Endothelial cell of umbilical vein (primary cell): ENCODE data around the gene CSNK1E. TPM values are rescaled to one million over a fixed set of nuclear protein-coding genes. Genes with fewer than 3 reads are reported as not detected.

Source experiments
- BruUV-seq: library from RNA; stranded (reverse); fragments of 400-500 nt; replicated peaks from 2 replicates; lab custom pipeline; 2021; lab: Mats Ljungman, UMichigan
- CTCF ChIA-PET: fragments of 300-600, 350-600 bp; sonication (Branson Sonifier 250); formaldehyde crosslinking; loops from one replicate; lab custom pipeline; 2021; ENCODE audit warnings: antibody characterized with exemption, inconsistent platforms; lab: Charles Lee
- POLR2A ChIA-PET: fragments of 300-600, 350-600 bp; sonication (Branson Sonifier 250); formaldehyde crosslinking; loops from one replicate; lab custom pipeline; 2021; ENCODE audit warnings: antibody characterized with exemption, inconsistent platforms; lab: Charles Lee
- DNase-seq: peaks from one replicate; pipeline ENCODE4 v3.0.0-alpha.2; 2011; ENCODE audit warnings: low read depth, low spot score
- FAIRE-seq: peaks from 2 replicates; lab custom pipeline; 2011; peaks lifted over from hg19 to GRCh38; lab: Jason Lieb, UNC
- H2AFZ ChIP-seq: 2 replicates; pipeline ENCODE4 v1.6.0; 2012; ENCODE audit warnings: low read depth, low read length, control low read depth, inconsistent platforms
- H3K27ac ChIP-seq: 2 replicates; pipeline ENCODE4 v1.5.1; 2011; ENCODE audit warnings: low read depth, mild to moderate bottlenecking, control low read depth, low read length, moderate library complexity; ENCODE audit not compliant: insufficient read depth
- H3K27me3 ChIP-seq, 2 experiments: 2 replicates each; pipeline versions ENCODE4 v1.6.0 to v1.6.1; 2011; ENCODE audit warnings: low read length in 2 of 2, mixed read lengths in 1 of 2; ENCODE audit not compliant: control insufficient read depth in 2 of 2, insufficient read depth in 2 of 2
- H3K36me3 ChIP-seq, 2 experiments: 2 replicates in 1 of 2; 3 replicates in 1 of 2; pipeline ENCODE4 v1.5.1; 2011; ENCODE audit warnings: low read length in 2 of 2, mild to moderate bottlenecking in 1 of 2, moderate library complexity in 1 of 2; ENCODE audit not compliant: control insufficient read depth in 2 of 2, insufficient read depth in 2 of 2; ENCODE audit errors: extremely low read depth in 1 of 2
- H3K4me1 ChIP-seq: 3 replicates; pipeline ENCODE4 v1.5.1; 2011; ENCODE audit warnings: mild to moderate bottlenecking, low read length; ENCODE audit not compliant: control insufficient read depth, insufficient read depth; ENCODE audit errors: extremely low read depth
- H3K4me2 ChIP-seq: 2 replicates; pipeline ENCODE4 v1.6.1; 2011; ENCODE audit warnings: low read length, control low read depth, mixed read lengths; ENCODE audit not compliant: insufficient read depth
- H3K4me3 ChIP-seq, 3 experiments: fragments of 200-600 bp in 1 of 3; sonication (generic), shearing (Covaris generic) in 1 of 3; replicated peaks in 1 of 3; 2 replicates each; pipeline ENCODE4 v1.5.1; 2011 to 2016; ENCODE audit warnings: control low read depth in 3 of 3, low read length in 3 of 3, mild to moderate bottlenecking in 2 of 3, inconsistent platforms in 1 of 3, low read depth in 1 of 3, moderate library complexity in 1 of 3; ENCODE audit not compliant: insufficient read depth in 1 of 3
- H3K79me2 ChIP-seq: 2 replicates; pipeline ENCODE4 v1.6.0; 2012; ENCODE audit warnings: low read length, inconsistent platforms; ENCODE audit not compliant: control insufficient read depth, insufficient read depth
- H3K9ac ChIP-seq: replicated peaks from 2 replicates; pipeline ENCODE3; 2011; ENCODE audit warnings: low read length, control low read depth; ENCODE audit not compliant: insufficient read depth; ENCODE audit errors: extremely low read depth
- H3K9me1 ChIP-seq: replicated peaks from 3 replicates; pipeline ENCODE4 v1.6.0; 2011; ENCODE audit warnings: mild to moderate bottlenecking, low read length; ENCODE audit not compliant: control insufficient read depth, insufficient read depth; ENCODE audit errors: extremely low read depth
- H3K9me3 ChIP-seq: replicated peaks from 2 replicates; pipeline ENCODE4 v1.5.1; 2012; ENCODE audit warnings: low read length, inconsistent platforms; ENCODE audit not compliant: control insufficient read depth, insufficient read depth
- H4K20me1 ChIP-seq: replicated peaks from 2 replicates; pipeline ENCODE3; 2011; ENCODE audit warnings: mild to moderate bottlenecking, low read length; ENCODE audit not compliant: control insufficient read depth, insufficient read depth; ENCODE audit errors: extremely low read depth
- CTCF ChIP-seq, 2 donors: IDR thresholded peaks; 1 replicate in 1 of 2; 2 replicates in 1 of 2; pipeline ENCODE4 v1.5.1; 2011; ENCODE audit warnings: low read length in 2 of 2, mild to moderate bottlenecking in 2 of 2, moderate library complexity in 2 of 2, control low read depth in 1 of 2, inconsistent platforms in 1 of 2, low read depth in 1 of 2; ENCODE audit not compliant: insufficient read depth in 1 of 2; ENCODE audit errors: extremely low read depth in 1 of 2
- EZH2 ChIP-seq: IDR thresholded peaks from 2 replicates; pipeline ENCODE4 v1.6.1; 2012; ENCODE audit warnings: borderline replicate concordance, low read depth, mild to moderate bottlenecking, moderate library complexity, low read length, inconsistent platforms; ENCODE audit not compliant: severe bottlenecking
- FOS ChIP-seq: IDR thresholded peaks from 2 replicates; pipeline ENCODE4 v1.6.1; 2011; ENCODE audit warnings: mild to moderate bottlenecking, low read length, moderate library complexity, borderline replicate concordance; ENCODE audit not compliant: insufficient read depth
- GATA2 ChIP-seq: IDR thresholded peaks from 2 replicates; pipeline ENCODE4 v1.7.0; 2011; ENCODE audit warnings: low read depth, mild to moderate bottlenecking, moderate library complexity, mixed read lengths, low read length; ENCODE audit not compliant: insufficient read length, insufficient read depth
- JUN ChIP-seq: IDR thresholded peaks from 2 replicates; pipeline ENCODE4 v1.6.1; 2011; ENCODE audit warnings: borderline replicate concordance, low read depth; ENCODE audit not compliant: insufficient read length, insufficient read depth
- MAX ChIP-seq: IDR thresholded peaks from 2 replicates; pipeline ENCODE4 v1.6.1; 2011; ENCODE audit not compliant: insufficient read depth, insufficient read length
- MYC ChIP-seq: IDR thresholded peaks from one replicate; pipeline ENCODE4 v1.6.1; 2011; ENCODE audit warnings: mild to moderate bottlenecking, low read depth, low read length
- POLR2A ChIP-seq: IDR thresholded peaks from 2 replicates; pipeline ENCODE4 v1.6.1; 2012; ENCODE audit warnings: low read depth, mild to moderate bottlenecking, control low read depth, low read length
- POLR2AphosphoS5 ChIP-seq: IDR thresholded peaks from 2 replicates; pipeline ENCODE4 v1.6.1; 2012; ENCODE audit warnings: low read depth, mild to moderate bottlenecking, control low read depth, low read length, moderate library complexity; ENCODE audit not compliant: insufficient read depth
- dilution Hi-C: fragments of 300-500 bp; cut with MboI; formaldehyde crosslinking; loops from one replicate; pipeline ENCODE4 v1.15.0; 2019; ENCODE audit warnings: low sequenced_read_pairs; ENCODE audit not compliant: extremely low pct_ligation_motif_present
- intact Hi-C: fragments of 100-400 bp; cut with micrococcal nuclease; formaldehyde crosslinking; loops from one replicate; pipeline ENCODE4 v1.10.0; 2022
- polyA plus RNA-seq, 4 experiments: library from polyadenylated mRNA; depleted of rRNA in 3 of 4; stranded (reverse) in 3 of 4; unstranded in 1 of 4; fragments of >200 nt; gene quantifications; 2 replicates each; pipeline versions ENCODE4 v1.2.1 to v1.2.3, GENCODE V29; 2011 to 2012; ENCODE audit warnings: missing spikeins in 1 of 4
- total RNA-seq: library from RNA; stranded (reverse); gene quantifications from 2 replicates; pipeline ENCODE4 v1.2.3, GENCODE V29; 2021

The CSNK1E gene
- total and polyA plus RNA-seq, 2 donors (not counting 3 experiments of a cell fraction or from before 2014, with no cell fraction given) = 259 to 262 TPM

DNA sequence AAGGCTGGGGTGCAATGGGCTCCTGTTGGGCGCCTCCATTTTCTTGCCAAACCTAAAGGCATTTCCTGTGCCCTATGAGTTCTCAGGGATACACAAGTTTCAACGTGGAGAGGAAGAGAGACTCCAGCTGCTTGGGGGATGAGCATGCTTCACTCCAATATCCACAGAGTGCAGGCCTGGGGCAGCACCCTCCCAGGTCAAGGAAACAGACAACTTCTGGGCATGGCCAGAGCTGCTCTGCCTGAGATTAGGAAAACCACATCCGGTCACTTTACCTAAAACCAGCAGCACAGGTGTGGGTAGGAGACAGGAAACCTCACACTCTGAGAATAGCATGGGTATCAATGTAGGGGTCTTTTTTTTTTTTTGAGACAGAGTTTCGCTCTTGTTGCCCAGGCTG is 73.1 kb downstream of the CSNK1E start:
- no peak for TF ChIP-seq EZH2
- TF ChIP-seq MAX = no peak
- TF ChIP-seq GATA2 = no peak
- no peak for TF ChIP-seq FOS
- TF ChIP-seq POLR2A = no peak
- no peak for TF ChIP-seq CTCF (IDR thresholded peaks at IDR 0.05; ENCODE audit: extremely low read depth in 1 of 2, insufficient read depth in 1 of 2, low read depth in 1 of 2, low read length in 2 of 2)
- no peak for TF ChIP-seq POLR2AphosphoS5
- no peak for TF ChIP-seq MYC
- TF ChIP-seq JUN = no peak
- no peak overlapping the region for H3K9ac ChIP-seq

More for the DNA sequence above, 73.1 kb downstream of the CSNK1E start:
- no peaks in the 10 kb centered on the region for H4K20me1 ChIP-seq
- H3K4me2 ChIP-seq = no peak overlapping the region
- intact Hi-C loops = no loop called here
- H3K36me3 ChIP-seq = peaks cover 5 to 38% of the 10 kb centered on the region in 2 experiments
- no peak overlapping the region for H3K4me3 ChIP-seq
- no TSS peak for BruUV-seq
- dilution Hi-C loops = no loop called here
- H2AFZ ChIP-seq = no peak overlapping the region
- peaks cover 12% of the 10 kb centered on the region for H3K79me2 ChIP-seq
- H3K27me3 ChIP-seq = no peaks in the 10 kb centered on the region
- no peaks in the 10 kb centered on the region for H3K9me3 ChIP-seq
- no peak overlapping the region for H3K27ac ChIP-seq
- peaks cover 23% of the 10 kb centered on the region for H3K4me1 ChIP-seq
- no peak for DNase-seq
- FAIRE-seq = no peak
- ChIA-PET CTCF (no interaction called here), POLR2A (no interaction called here)
- no peaks in the 10 kb centered on the region for H3K9me1 ChIP-seq
